ENCODE data around the gene LRRC3B.

LRRC3B gene

GRCh38 chr3:26652164-26652563 is 29.6 kb downstream of the LRRC3B start:
- H3K27ac Mint-ChIP-seq = peak overlapping the region in 2 of 3 experiments; percentile 17 to 73
- no peak for TF ChIP-seq CTCF (IDR thresholded peaks at IDR 0.05; ENCODE audit: unreplicated experiment in 3 of 3)
- H3K4me1 Mint-ChIP-seq = peaks cover 54% of the 10 kb centered on the region
- H3K9me3 Mint-ChIP-seq = no peaks in the 10 kb centered on the region
- peak overlapping the region in 1 of 3 experiments; percentile 33 for H3K4me3 Mint-ChIP-seq
- no peaks in the 10 kb centered on the region for H3K27me3 Mint-ChIP-seq (ENCODE audit: low read depth)
- H3K36me3 Mint-ChIP-seq (ENCODE audit: low read depth) = no peaks in the 10 kb centered on the region

GRCh38 chr3:26653811-26654425 is 31.3 kb downstream of the LRRC3B start:
- H3K36me3 Mint-ChIP-seq (ENCODE audit: low read depth) = no peaks in the 10 kb centered on the region
- H3K4me1 Mint-ChIP-seq = peaks cover 54% of the 10 kb centered on the region
- no peaks in the 10 kb centered on the region for H3K27me3 Mint-ChIP-seq (ENCODE audit: low read depth)
- TF ChIP-seq CTCF (IDR thresholded peaks at IDR 0.05; ENCODE audit: unreplicated experiment in 3 of 3) = no peak
- no peaks in the 10 kb centered on the region for H3K9me3 Mint-ChIP-seq
- H3K27ac Mint-ChIP-seq = peak overlapping the region in 2 of 3 experiments; percentile 58 to 82
- no peak overlapping the region for H3K4me3 Mint-ChIP-seq

- Mint-ChIP-seq H3K27ac (peak overlapping the region in 1 of 3 experiments; percentile 43), H3K27me3 (ENCODE audit: low read depth) (no peaks in the 10 kb centered on the region), H3K4me1 (peaks cover 45% of the 10 kb centered on the region), H3K4me3 (no peak overlapping the region), H3K36me3 (ENCODE audit: low read depth) (no peaks in the 10 kb centered on the region), H3K9me3 (peaks cover 2% of the 10 kb centered on the region)
- no peak for TF ChIP-seq CTCF (IDR thresholded peaks at IDR 0.05; ENCODE audit: unreplicated experiment in 3 of 3)
These were observed 32.7 kb downstream of the LRRC3B start for GRCh38 chr3:26655231-26655630.

GRCh38 chr3:26657348-26657976 is 34.9 kb downstream of the LRRC3B start:
- no peaks in the 10 kb centered on the region for H3K27me3 Mint-ChIP-seq (ENCODE audit: low read depth)
- H3K27ac Mint-ChIP-seq = no peak overlapping the region
- H3K36me3 Mint-ChIP-seq (ENCODE audit: low read depth) = no peaks in the 10 kb centered on the region
- H3K4me1 Mint-ChIP-seq = peaks cover 31% of the 10 kb centered on the region
- H3K4me3 Mint-ChIP-seq = no peak overlapping the region
- peaks cover 2% of the 10 kb centered on the region for H3K9me3 Mint-ChIP-seq
- TF ChIP-seq CTCF (IDR thresholded peaks at IDR 0.05; ENCODE audit: unreplicated experiment in 3 of 3) = no peak

- Mint-ChIP-seq H3K9me3 (peaks cover 3% of the 10 kb centered on the region), H3K4me3 (no peak overlapping the region), H3K27ac (peak overlapping the region in 2 of 3 experiments; percentile 7 to 27), H3K27me3 (ENCODE audit: low read depth) (no peaks in the 10 kb centered on the region), H3K4me1 (peaks cover 9% of the 10 kb centered on the region), H3K36me3 (ENCODE audit: low read depth) (no peaks in the 10 kb centered on the region)
- TF ChIP-seq CTCF (IDR thresholded peaks at IDR 0.05; ENCODE audit: unreplicated experiment in 3 of 3) = no peak
These were observed 45.6 kb downstream of the LRRC3B start for GRCh38 chr3:26668171-26668570.

- H3K36me3 Mint-ChIP-seq (ENCODE audit: low read depth) = no peaks in the 10 kb centered on the region
- no peak for TF ChIP-seq CTCF (IDR thresholded peaks at IDR 0.05; ENCODE audit: unreplicated experiment in 3 of 3)
- H3K27me3 Mint-ChIP-seq (ENCODE audit: low read depth) = no peaks in the 10 kb centered on the region
- H3K4me3 Mint-ChIP-seq = no peak overlapping the region
- no peak overlapping the region for H3K27ac Mint-ChIP-seq
- H3K9me3 Mint-ChIP-seq = peaks cover 2% of the 10 kb centered on the region
- H3K4me1 Mint-ChIP-seq = peaks cover 9% of the 10 kb centered on the region
These were observed 46.1 kb downstream of the LRRC3B start for GRCh38 chr3:26668696-26669095.

Data from nephron (organoid).